Activated B cell treated with CpG ODN at 0.5 μM for 24 hours (primary cell): ENCODE measurements around the gene CERT1. TPM values are rescaled to one million over a fixed set of nuclear protein-coding genes. Genes with fewer than 3 reads are reported as not detected.

ENCODE experiments used
- ATAC-seq: fragments of 200-7000 bp; cut with Tn5 transposase; one replicate; pipeline ENCODE4 v1.10.0; 2021; ENCODE audit warnings: low read depth, mild to moderate bottlenecking, moderate library complexity
- CTCF ChIA-PET: fragments of 350-600 bp; sonication (Branson Sonifier 250); formaldehyde crosslinking; loops from one replicate; lab custom pipeline; 2021; ENCODE audit warnings: antibody characterized with exemption; lab: Charles Lee
- POLR2A ChIA-PET: fragments of 350-600 bp; sonication (Branson Sonifier 250); formaldehyde crosslinking; loops from one replicate; lab custom pipeline; 2021; ENCODE audit warnings: antibody characterized with exemption; lab: Charles Lee
- DNase-seq: peaks from one replicate; pipeline ENCODE4 v3.0.0; 2022
- H3K27ac Mint-ChIP-seq: one replicate; pipeline ENCODE4 v1.8.0; 2020; ENCODE audit warnings: mixed read lengths
- H3K27me3 Mint-ChIP-seq: one replicate; pipeline ENCODE4 v1.8.0; 2021; ENCODE audit warnings: mixed read lengths
- H3K36me3 Mint-ChIP-seq: one replicate; pipeline ENCODE4 v1.8.0; 2021; ENCODE audit warnings: low read depth, mixed read lengths
- H3K4me1 Mint-ChIP-seq: one replicate; pipeline ENCODE4 v1.8.0; 2021; ENCODE audit warnings: mixed read lengths
- H3K4me3 Mint-ChIP-seq: one replicate; pipeline ENCODE4 v1.8.0; 2020; ENCODE audit warnings: mild to moderate bottlenecking, mixed read lengths
- H3K9me3 Mint-ChIP-seq: one replicate; pipeline ENCODE4 v1.8.0; 2020; ENCODE audit warnings: mixed read lengths
- CTCF ChIP-seq: fragments of 200-600 bp; IDR thresholded peaks from one replicate; pipeline ENCODE4 v1.8.0; 2022; ENCODE audit warnings: antibody characterized with exemption, mild to moderate bottlenecking
- intact Hi-C: fragments of 100-400 bp; cut with micrococcal nuclease; formaldehyde crosslinking; loops from one replicate; pipeline ENCODE4 v1.15.1; 2024
- total RNA-seq: library from RNA; stranded (reverse); gene quantifications from 2 replicates; pipeline ENCODE4 v1.2.3, GENCODE V29; 2022

The CERT1 gene
- total RNA-seq, 1 donor from 2014 or later, result 49.5 TPM

- no peak for TF ChIP-seq CTCF
- ChIA-PET CTCF (no interaction called here), POLR2A (no interaction called here)
- DNase-seq (no peak), ATAC-seq (no peak)
- no peak overlapping the region for H3K27ac Mint-ChIP-seq
- H3K27me3 Mint-ChIP-seq, result no peaks in the 10 kb centered on the region
- no peak overlapping the region for H3K4me3 Mint-ChIP-seq
- intact Hi-C loops, result no loop called here
- H3K36me3 Mint-ChIP-seq, result peaks cover 82% of the 10 kb centered on the region
- no peaks in the 10 kb centered on the region for H3K4me1 Mint-ChIP-seq
- no peaks in the 10 kb centered on the region for H3K9me3 Mint-ChIP-seq
These were observed 156.2 kb downstream of the CERT1 start for GRCh38 chr5:75355236-75355635.

GRCh38 chr5:75351139-75351926 lies 160.1 kb downstream of the CERT1 start:
- peaks cover 78% of the 10 kb centered on the region for H3K36me3 Mint-ChIP-seq
- intact Hi-C loops, result no loop called here
- DNase-seq (no peak), ATAC-seq (no peak)
- no peak for TF ChIP-seq CTCF
- no peaks in the 10 kb centered on the region for H3K9me3 Mint-ChIP-seq
- no peaks in the 10 kb centered on the region for H3K27me3 Mint-ChIP-seq
- H3K27ac Mint-ChIP-seq, result no peak overlapping the region
- H3K4me1 Mint-ChIP-seq, result no peaks in the 10 kb centered on the region
- ChIA-PET CTCF (no interaction called here), POLR2A (interaction anchor here (1.7 kb wide), 1 partner anchor 14 kb away, joined by 5 read pairs; the partner anchor contains the start of gene HMGCR)
- no peak overlapping the region for H3K4me3 Mint-ChIP-seq

GRCh38 chr5:75349663-75350062 lies 161.8 kb downstream of the CERT1 start:
- ChIA-PET CTCF (no interaction called here), POLR2A (interaction anchor here (1.7 kb wide), 1 partner anchor 13 kb away, joined by 5 read pairs; the partner anchor contains the start of gene HMGCR)
- H3K4me1 Mint-ChIP-seq, result no peaks in the 10 kb centered on the region
- no peak overlapping the region for H3K27ac Mint-ChIP-seq
- intact Hi-C loops, result no loop called here
- no peak for DNase-seq
- H3K27me3 Mint-ChIP-seq, result no peaks in the 10 kb centered on the region
- H3K4me3 Mint-ChIP-seq, result no peak overlapping the region
- H3K36me3 Mint-ChIP-seq, result peaks cover 78% of the 10 kb centered on the region
- H3K9me3 Mint-ChIP-seq, result no peaks in the 10 kb centered on the region
- no peak for TF ChIP-seq CTCF
- no peak for ATAC-seq

- TF ChIP-seq CTCF, result no peak
- ATAC-seq, result no peak
- ChIA-PET CTCF (no interaction called here), POLR2A (no interaction called here)
- Mint-ChIP-seq H3K4me3 (no peak overlapping the region), H3K27ac (no peak overlapping the region), H3K36me3 (peaks cover 81% of the 10 kb centered on the region), H3K27me3 (no peaks in the 10 kb centered on the region), H3K4me1 (no peaks in the 10 kb centered on the region), H3K9me3 (no peaks in the 10 kb centered on the region)
- DNase-seq, result no peak
- intact Hi-C loops, result no loop called here
These were observed 163.2 kb downstream of the CERT1 start for GRCh38 chr5:75348241-75348640.

GRCh38 chr5:75342836-75343235 lies 168.6 kb downstream of the CERT1 start:
- H3K4me3 Mint-ChIP-seq, result no peak overlapping the region
- intact Hi-C loops, result no loop called here
- H3K27ac Mint-ChIP-seq, result no peak overlapping the region
- ChIA-PET CTCF (no interaction called here), POLR2A (no interaction called here)
- no peaks in the 10 kb centered on the region for H3K9me3 Mint-ChIP-seq
- no peaks in the 10 kb centered on the region for H3K27me3 Mint-ChIP-seq
- TF ChIP-seq CTCF, result no peak
- DNase-seq (no peak), ATAC-seq (no peak)
- H3K36me3 Mint-ChIP-seq, result peaks cover 64% of the 10 kb centered on the region
- peaks cover 29% of the 10 kb centered on the region for H3K4me1 Mint-ChIP-seq
